ENCODE measurements around the gene ADAMTS8.

GRCh38 chr11:130464291-130464812 lies 35.9 kb upstream of the ADAMTS8 start:
- TF ChIP-seq RAD21 (IDR thresholded peaks at IDR 0.05) (no peak), CTCF (IDR thresholded peaks at IDR 0.05; ENCODE audit: low read depth, low read length, missing input control) (no peak), REST (IDR thresholded peaks at IDR 0.05) (no peak), TAF1 (conservative IDR thresholded peaks at IDR 0.05) (no peak), MAX (IDR thresholded peaks at IDR 0.05) (no peak), YY1 (IDR thresholded peaks at IDR 0.05) (no peak), ZBTB33 (IDR thresholded peaks at IDR 0.05) (no peak), RXRA (IDR thresholded peaks at IDR 0.05) (no peak), SP1 (IDR thresholded peaks at IDR 0.05) (no peak), FOXA1 (IDR thresholded peaks at IDR 0.05) (no peak), HNF4G (IDR thresholded peaks at IDR 0.05) (no peak), ATF3 (IDR thresholded peaks at IDR 0.05) (no peak)

Data from liver (tissue), 3 donors.